Fibroblast of peridontal ligament (primary cell): Measurements from ENCODE around the gene RBBP8NL.
A peak's percentile ranks its signal among the peaks of the same experiment; 100 is the strongest.

Experiments
- DNase-seq: peaks from one replicate; pipeline ENCODE4 v3.0.0-alpha.2; 2010; ENCODE audit errors: extremely low read depth

The RBBP8NL gene

GRCh38 chr20:62427172-62428001, at the start of gene RBBP8NL:
RBBP8NL (minus strand) TSS chr20:62427539; CDS start chr20:62419647, 7,892 bp downstream.
- no peak for DNase-seq

GRCh38 chr20:62476056-62476838, 48.9 kb upstream of the RBBP8NL start:
- no peak for DNase-seq

- no peak for DNase-seq
Measured at GRCh38 chr20:62475772-62476055, 48.4 kb upstream of the RBBP8NL start, which contains the start of gene GATA5. GATA5 (minus strand) TSS chr20:62475995; CDS start chr20:62475521, 474 bp downstream.

GRCh38 chr20:62475027-62475771, 47.9 kb upstream of the RBBP8NL start:
- DNase-seq: no peak

GRCh38 chr20:62474604-62475026, 47.3 kb upstream of the RBBP8NL start:
- DNase-seq: peak; percentile 1

GRCh38 chr20:62473717-62474603, 46.6 kb upstream of the RBBP8NL start:
- DNase-seq: no peak

GRCh38 chr20:62472941-62473585, 45.7 kb upstream of the RBBP8NL start:
- DNase-seq: no peak

- no peak for DNase-seq
Measured at GRCh38 chr20:62472138-62472940, 45.0 kb upstream of the RBBP8NL start.

- DNase-seq: no peak
Measured at GRCh38 chr20:62470459-62470858, 43.1 kb upstream of the RBBP8NL start.

GRCh38 chr20:62470001-62470400, 42.7 kb upstream of the RBBP8NL start:
- no peak for DNase-seq

- DNase-seq: no peak
Measured at GRCh38 chr20:62469352-62469751, 42.0 kb upstream of the RBBP8NL start.

GRCh38 chr20:62466806-62467537, 39.6 kb upstream of the RBBP8NL start:
- no peak for DNase-seq

GRCh38 chr20:62466072-62466760, 38.9 kb upstream of the RBBP8NL start:
- DNase-seq: no peak

GRCh38 chr20:62464990-62465389, 37.7 kb upstream of the RBBP8NL start:
- DNase-seq: no peak

GRCh38 chr20:62464425-62464770, 37.1 kb upstream of the RBBP8NL start:
- DNase-seq: no peak

- DNase-seq: no peak
Measured at GRCh38 chr20:62463651-62464424, 36.5 kb upstream of the RBBP8NL start.

- no peak for DNase-seq
Measured at GRCh38 chr20:62462976-62463592, 35.7 kb upstream of the RBBP8NL start.
